ENCODE measurements around the gene ARPC4.
A peak's percentile ranks its signal among the peaks of the same experiment; 100 is the strongest.

ARPC4 gene

GRCh38 chr3:9797196-9797945 lies 4.5 kb downstream of the ARPC4 start:
- no peaks in the 10 kb centered on the region for H3K9me3 ChIP-seq (ENCODE audit: insufficient read depth, low read length)
- peaks cover 55% of the 10 kb centered on the region for H3K79me2 ChIP-seq (ENCODE audit: low read length)
- H2AFZ ChIP-seq (ENCODE audit: low read depth, low read length), result no peak overlapping the region
- peaks cover 13% of the 10 kb centered on the region for H4K20me1 ChIP-seq (ENCODE audit: insufficient read depth, low read length)
- no peaks in the 10 kb centered on the region for H3K27me3 ChIP-seq (ENCODE audit: low read depth, low read length)
- no peak overlapping the region for H3K27ac ChIP-seq (ENCODE audit: low read length)
- TF ChIP-seq EZH2phosphoT487 (IDR thresholded peaks at IDR 0.05; ENCODE audit: low read depth) (no peak), CTCF (IDR thresholded peaks at IDR 0.05; ENCODE audit: low read depth, low read length) (no peak)
- no peak overlapping the region for H3K4me2 ChIP-seq (ENCODE audit: low read length)
- no peak overlapping the region for H3K9ac ChIP-seq (ENCODE audit: low read length)
- peaks cover 54% of the 10 kb centered on the region for H3K36me3 ChIP-seq (replicated peaks; ENCODE audit: low read depth, low read length)
- peaks cover 26% of the 10 kb centered on the region for H3K4me1 ChIP-seq (ENCODE audit: low read length)
- H3K4me3 ChIP-seq (ENCODE audit: low read length), result no peak overlapping the region

GRCh38 chr3:9800529-9800928 lies 7.6 kb downstream of the ARPC4 start:
- Histone ChIP-seq H3K4me1 (ENCODE audit: low read length) (peaks cover 9% of the 10 kb centered on the region), H3K36me3 (replicated peaks; ENCODE audit: low read depth, low read length) (peaks cover 69% of the 10 kb centered on the region), H3K79me2 (ENCODE audit: low read length) (peaks cover 29% of the 10 kb centered on the region), H3K4me2 (ENCODE audit: low read length) (no peak overlapping the region), H3K9ac (ENCODE audit: low read length) (no peak overlapping the region), H3K9me3 (ENCODE audit: insufficient read depth, low read length) (no peaks in the 10 kb centered on the region), H3K4me3 (ENCODE audit: low read length) (no peak overlapping the region), H2AFZ (ENCODE audit: low read depth, low read length) (no peak overlapping the region), H3K27ac (ENCODE audit: low read length) (no peak overlapping the region), H3K27me3 (ENCODE audit: low read depth, low read length) (no peaks in the 10 kb centered on the region), H4K20me1 (ENCODE audit: insufficient read depth, low read length) (peaks cover 15% of the 10 kb centered on the region)
- no peak for TF ChIP-seq EZH2phosphoT487 (IDR thresholded peaks at IDR 0.05; ENCODE audit: low read depth)
- peak; percentile 34; the same call in 1 of the 2 replicates for TF ChIP-seq CTCF (IDR thresholded peaks at IDR 0.05; ENCODE audit: low read depth, low read length)

- Histone ChIP-seq H3K27ac (ENCODE audit: low read length) (no peak overlapping the region), H3K4me1 (ENCODE audit: low read length) (peaks cover 3% of the 10 kb centered on the region; the same call in 1 of the 2 replicates), H2AFZ (ENCODE audit: low read depth, low read length) (no peak overlapping the region), H3K4me3 (ENCODE audit: low read length) (no peak overlapping the region), H3K27me3 (ENCODE audit: low read depth, low read length) (no peaks in the 10 kb centered on the region), H3K9me3 (ENCODE audit: insufficient read depth, low read length) (no peaks in the 10 kb centered on the region), H3K36me3 (replicated peaks; ENCODE audit: low read depth, low read length) (peaks cover 63% of the 10 kb centered on the region), H3K4me2 (ENCODE audit: low read length) (no peak overlapping the region), H3K9ac (ENCODE audit: low read length) (no peak overlapping the region), H3K79me2 (ENCODE audit: low read length) (no peaks in the 10 kb centered on the region), H4K20me1 (ENCODE audit: insufficient read depth, low read length) (peaks cover 2% of the 10 kb centered on the region; the same call in 1 of the 2 replicates)
- TF ChIP-seq CTCF (IDR thresholded peaks at IDR 0.05; ENCODE audit: low read depth, low read length) (no peak), EZH2phosphoT487 (IDR thresholded peaks at IDR 0.05; ENCODE audit: low read depth) (no peak)
Observed at GRCh38 chr3:9803494-9803893, 10.6 kb downstream of the ARPC4 start.

GRCh38 chr3:9804996-9805395 lies 12.1 kb downstream of the ARPC4 start:
- Histone ChIP-seq H3K4me1 (ENCODE audit: low read length) (peaks cover 16% of the 10 kb centered on the region), H3K27ac (ENCODE audit: low read length) (no peak overlapping the region), H2AFZ (ENCODE audit: low read depth, low read length) (no peak overlapping the region), H3K27me3 (ENCODE audit: low read depth, low read length) (no peaks in the 10 kb centered on the region), H3K9me3 (ENCODE audit: insufficient read depth, low read length) (no peaks in the 10 kb centered on the region), H3K9ac (ENCODE audit: low read length) (no peak overlapping the region), H3K4me3 (ENCODE audit: low read length) (no peak overlapping the region), H3K4me2 (ENCODE audit: low read length) (no peak overlapping the region), H3K36me3 (replicated peaks; ENCODE audit: low read depth, low read length) (peaks cover 53% of the 10 kb centered on the region), H3K79me2 (ENCODE audit: low read length) (no peaks in the 10 kb centered on the region), H4K20me1 (ENCODE audit: insufficient read depth, low read length) (0 out of 2 replicates have a peak, but pooled peaks cover 2% of the 10 kb centered on the region)
- no peak for TF ChIP-seq CTCF (IDR thresholded peaks at IDR 0.05; ENCODE audit: low read depth, low read length)
- no peak for TF ChIP-seq EZH2phosphoT487 (IDR thresholded peaks at IDR 0.05; ENCODE audit: low read depth)

Measured in OCI-LY3 (cell line).